ENCODE results near the gene GNAZ. TPM values are rescaled to one million over a fixed set of nuclear protein-coding genes. Genes with fewer than 3 reads are reported as not detected.

Gene GNAZ
- total and polyA plus RNA-seq, 2 of the 8 experiments (the other 6 are each of a cell fraction or from before 2014, with no cell fraction given), result 6.6 to 9.6 TPM

DNA sequence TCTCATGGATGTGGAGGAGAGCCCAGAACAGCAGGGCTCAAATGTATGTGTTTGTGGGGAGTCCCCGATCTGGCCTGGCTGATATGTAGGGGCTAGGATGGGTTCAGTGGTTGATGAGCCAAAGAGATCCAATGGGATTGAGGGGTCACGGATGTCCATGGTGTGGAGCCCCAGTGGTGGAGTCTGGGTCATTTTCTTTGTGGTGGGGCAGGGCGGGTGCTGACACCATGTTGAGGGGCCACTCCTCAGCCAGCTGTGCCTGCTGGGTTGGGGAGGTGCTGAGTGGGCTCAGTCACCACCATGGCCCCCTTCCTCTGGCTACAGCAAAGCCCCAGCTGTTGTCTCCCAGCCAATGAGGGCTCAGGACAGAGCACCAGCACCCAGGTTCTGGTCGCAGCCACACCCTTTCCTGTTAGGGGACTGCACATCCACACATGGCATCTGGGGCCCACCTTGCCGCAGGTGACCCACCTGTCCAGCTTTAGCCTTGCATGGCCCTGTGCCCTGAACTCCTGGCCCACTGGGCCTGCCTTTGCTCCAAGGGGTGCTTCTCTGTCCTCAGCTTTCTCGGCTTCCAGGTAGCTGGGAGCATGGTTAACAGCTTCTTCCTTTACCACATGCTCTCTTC is 3.2 kb upstream of the GNAZ start (continued):
- TF ChIP-seq CHD7 (IDR thresholded peaks at IDR 0.05; ENCODE audit: insufficient replicate concordance, low read length), result no peak
